Measurements from ENCODE around the gene IL17C. TPM values are rescaled to one million over a fixed set of nuclear protein-coding genes. Genes with fewer than 3 reads are reported as not detected.

IL17C gene
- total and polyA plus RNA-seq, 9 of the 15 experiments (the other 6 are each of a cell fraction or from before 2014, with no cell fraction given): not detected

- TF ChIP-seq SMAD4 (CRISPR knock-in tag; conservative IDR thresholded peaks at IDR 0.05) (peak; percentile 67; the same call in 1 of the 2 replicates), ZEB2 (IDR thresholded peaks at IDR 0.05) (no peak), ZNF311 (CRISPR knock-in tag; IDR thresholded peaks at IDR 0.05) (no peak), NR2F6 (CRISPR knock-in tag; IDR thresholded peaks at IDR 0.05) (no peak), ZNF354B (CRISPR knock-in tag; IDR thresholded peaks at IDR 0.05) (no peak), RFX1 (IDR thresholded peaks at IDR 0.05) (no peak), PRDM10 (IDR thresholded peaks at IDR 0.05; ENCODE audit: partially characterized antibody) (peak; percentile 35), ZNF740 (CRISPR knock-in tag; IDR thresholded peaks at IDR 0.05) (peak; percentile 71), ZNF740 (tag; IDR thresholded peaks at IDR 0.05) (no peak), TFAP4 (CRISPR knock-in tag; IDR thresholded peaks at IDR 0.05; ENCODE audit: borderline replicate concordance) (peak; percentile 96), ZNF347 (CRISPR knock-in tag; IDR thresholded peaks at IDR 0.05; ENCODE audit: low read depth) (no peak), SMARCA5 (IDR thresholded peaks at IDR 0.05) (no peak), EP300 (IDR thresholded peaks at IDR 0.05; ENCODE audit: low read length) (no peak; the same call in 1 of the 2 replicates), MXI1 (IDR thresholded peaks at IDR 0.05; ENCODE audit: low read depth, low read length) (no peak), ZNF589 (CRISPR knock-in tag; IDR thresholded peaks at IDR 0.05; ENCODE audit: low read depth) (no peak), REST (IDR thresholded peaks at IDR 0.05; ENCODE audit: borderline replicate concordance) (peak; percentile 27; the same call in 1 of the 2 replicates), REST (CRISPR knock-in tag; IDR thresholded peaks at IDR 0.05; ENCODE audit: low read depth) (no peak)
Observed at GRCh38 chr16:88628512-88628974, 9.8 kb upstream of the IL17C start (continued).

All from K562 (cell line).